GM13977 (cell line): ENCODE measurements around the gene DYNLRB1.
A peak's percentile ranks its signal among the peaks of the same experiment; 100 is the strongest.

Source experiments
- DNase-seq: peaks from one replicate; pipeline ENCODE4 v3.0.0; 2012; ENCODE audit warnings: low spot score
- CTCF ChIP-seq: IDR thresholded peaks from 2 replicates; pipeline ENCODE4 v1.5.1; 2012; ENCODE audit warnings: mild to moderate bottlenecking, control low read depth; ENCODE audit not compliant: insufficient read depth; ENCODE audit errors: extremely low read depth, missing control alignments
- in situ Hi-C: fragments of 300-500 bp; cut with MboI; formaldehyde crosslinking; loops from one replicate; pipeline ENCODE4 v1.12.0; 2022; ENCODE audit warnings: low sequenced_read_pairs, low pct_unique_long_range_greater_than_20kb, mixed read lengths, inconsistent platforms; ENCODE audit not compliant: unreplicated experiment

Gene DYNLRB1

DNA sequence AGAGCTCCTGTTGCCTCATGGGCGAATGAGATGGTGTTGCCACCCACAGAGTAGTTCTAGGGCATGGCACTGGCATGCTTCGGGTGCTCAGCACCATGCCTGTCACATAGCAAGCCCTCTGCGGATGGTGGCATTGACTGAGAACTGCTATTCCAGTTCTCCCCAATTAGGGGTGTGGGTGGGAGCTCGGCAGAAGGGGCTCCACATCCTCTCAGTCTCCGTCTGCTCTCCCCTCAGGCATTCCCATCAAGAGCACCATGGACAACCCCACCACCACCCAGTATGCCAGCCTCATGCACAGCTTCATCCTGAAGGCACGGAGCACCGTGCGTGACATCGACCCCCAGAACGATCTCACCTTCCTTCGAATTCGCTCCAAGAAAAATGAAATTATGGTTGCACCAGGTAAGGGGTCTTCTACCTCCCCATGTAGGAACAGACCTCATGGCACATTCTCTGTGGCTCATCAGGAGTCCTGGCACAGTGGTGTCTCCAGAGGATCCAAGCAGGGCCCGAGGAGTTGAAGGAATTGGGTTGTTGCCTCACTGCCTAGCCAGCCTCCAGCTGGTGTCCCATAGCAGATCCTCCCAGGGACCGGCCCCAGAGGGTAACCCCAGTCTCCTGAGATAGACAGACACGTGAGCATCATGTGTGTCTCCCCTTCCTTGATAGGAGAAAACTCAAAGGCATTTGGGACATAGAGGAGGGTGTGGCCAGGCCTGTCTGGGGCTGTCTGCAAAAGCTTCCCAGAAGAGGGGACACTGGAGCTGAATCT, 18.4 kb downstream of the DYNLRB1 start:
- in situ Hi-C loops, result loop anchor here (10.0 kb wide), 1 partner anchor 230 kb away; no protein-coding TSS in a partner anchor
- DNase-seq, result no peak
- TF ChIP-seq CTCF, result no peak

DNA sequence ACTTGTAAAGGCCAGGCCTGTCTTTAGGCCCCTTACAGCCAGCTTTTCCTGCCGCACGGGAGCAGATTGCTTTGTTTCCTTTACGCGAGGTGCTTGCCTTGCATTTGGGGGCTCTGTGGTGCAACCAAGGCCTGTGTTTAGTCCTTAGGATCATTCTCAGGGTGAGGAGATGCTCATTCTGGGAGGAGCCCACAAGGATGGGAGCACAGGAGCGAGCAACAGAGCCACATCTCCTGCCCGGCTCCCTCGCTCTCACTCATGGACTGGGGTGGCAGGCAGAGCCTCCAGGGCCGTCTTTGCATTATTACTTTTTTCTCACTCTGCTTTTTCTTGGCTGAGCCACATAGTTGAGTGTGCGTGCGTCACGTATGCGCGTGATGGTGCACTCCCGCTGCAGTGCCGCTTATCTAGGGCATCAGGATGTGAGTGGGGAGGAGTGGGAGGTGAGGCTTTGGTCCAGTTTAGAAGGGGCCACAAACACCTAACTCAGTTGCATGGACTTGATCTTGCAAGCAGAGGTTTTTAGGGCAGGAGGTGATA, 19.1 kb downstream of the DYNLRB1 start:
- TF ChIP-seq CTCF, result no peak
- DNase-seq, result no peak
- in situ Hi-C loops, result loop anchor here (10.0 kb wide), 1 partner anchor 229 kb away; no protein-coding TSS in a partner anchor

DNA sequence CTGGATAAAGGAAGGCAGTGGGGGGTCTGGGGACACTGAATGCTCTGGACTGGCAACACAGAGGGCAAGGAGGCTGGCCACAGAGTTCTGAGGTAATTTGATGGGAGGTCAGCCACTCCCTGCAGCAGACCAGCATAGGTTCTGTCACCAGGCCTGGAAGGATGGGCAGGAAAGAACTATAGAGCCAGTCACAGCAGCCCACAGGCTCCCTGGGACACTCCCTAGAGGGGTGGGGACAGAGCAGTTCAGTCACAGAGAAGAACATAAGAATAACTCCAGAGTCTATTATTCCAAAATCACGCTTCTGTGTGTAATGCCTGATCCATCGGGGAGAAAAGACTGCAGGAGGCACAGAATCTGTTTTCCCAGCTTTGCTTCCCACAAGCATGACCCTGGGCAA, 19.6 kb downstream of the DYNLRB1 start:
- no peak for DNase-seq
- in situ Hi-C loops, result loop anchor here (10.0 kb wide), 1 partner anchor 229 kb away; no protein-coding TSS in a partner anchor
- TF ChIP-seq CTCF, result no peak

DNA sequence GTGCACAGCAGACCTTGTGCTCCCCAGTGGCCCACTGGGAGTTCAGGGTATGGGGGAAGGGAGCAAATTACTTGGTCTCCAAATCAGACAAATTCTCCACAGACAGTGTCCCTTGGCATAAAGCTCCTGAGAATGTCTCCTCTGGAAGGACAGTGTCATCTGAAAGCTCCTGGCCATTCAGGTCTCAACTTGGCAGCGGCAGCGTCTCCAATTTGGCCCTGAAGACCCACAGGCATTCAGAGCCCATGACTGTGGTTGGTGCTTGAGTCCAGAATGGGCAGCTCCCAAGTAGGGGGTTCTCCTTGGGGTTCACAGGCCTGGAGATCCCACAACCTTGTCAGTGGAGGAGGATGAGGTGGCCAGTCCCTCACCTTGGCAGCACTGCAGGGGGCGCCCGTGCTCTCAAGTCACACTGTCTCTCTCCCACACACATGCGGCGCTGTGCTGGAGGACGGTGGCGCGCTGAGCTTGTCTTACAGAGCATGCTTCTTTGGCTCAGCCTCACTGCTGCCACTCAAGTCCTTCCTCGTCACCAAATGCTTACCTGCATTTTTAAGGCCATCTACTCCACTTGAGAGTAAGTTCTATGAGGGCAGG, 20.7 kb downstream of the DYNLRB1 start:
- peak; percentile 58 for TF ChIP-seq CTCF
- in situ Hi-C loops, result loop anchor here (10.0 kb wide), 1 partner anchor 228 kb away; no protein-coding TSS in a partner anchor
- DNase-seq, result no peak

DNA sequence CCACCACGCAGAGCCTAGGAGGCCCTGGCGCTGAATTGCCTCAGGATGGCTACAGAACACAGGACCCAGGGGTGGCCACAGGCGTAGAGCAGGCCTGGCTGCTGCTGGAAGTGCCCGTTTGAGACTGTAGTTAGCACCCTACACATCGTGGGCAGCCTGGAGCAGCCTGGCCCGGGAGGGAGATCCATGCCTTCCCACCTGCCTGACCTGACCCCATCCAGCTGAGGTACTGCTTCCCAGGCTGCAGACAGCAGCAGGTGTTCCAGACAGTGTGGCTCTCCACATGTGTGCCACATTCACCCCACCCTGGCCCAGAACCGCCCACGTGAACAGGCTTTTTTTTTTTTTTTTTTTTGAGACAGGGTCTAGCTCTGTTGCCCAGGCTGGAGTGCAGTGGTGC, 21.4 kb downstream of the DYNLRB1 start:
- in situ Hi-C loops, result loop anchor here (10.0 kb wide), 1 partner anchor 227 kb away; no protein-coding TSS in a partner anchor
- DNase-seq, result no peak
- TF ChIP-seq CTCF, result no peak

DNA sequence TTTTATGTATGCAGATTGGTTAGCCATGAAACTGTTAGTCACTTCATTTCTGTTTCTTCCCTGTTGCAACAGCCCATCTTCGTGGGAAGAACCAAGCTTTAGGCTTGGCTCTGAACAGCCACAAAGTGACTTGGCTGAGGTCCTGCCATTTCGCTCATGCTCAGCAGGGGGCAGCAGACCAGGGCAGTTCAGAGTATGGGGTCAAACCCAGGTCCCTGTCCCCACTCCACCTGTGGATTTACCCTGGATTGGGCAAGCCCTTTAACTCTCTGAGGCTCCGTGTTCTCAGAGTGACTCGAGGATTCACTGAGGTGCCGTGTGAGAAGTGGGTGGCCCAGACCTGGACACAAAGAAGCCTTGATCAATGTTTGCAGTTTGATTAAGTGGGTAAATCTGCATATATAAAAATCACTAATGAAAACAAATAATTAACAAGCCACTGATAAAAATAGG, 22.5 kb downstream of the DYNLRB1 start:
- peak; percentile 89 for TF ChIP-seq CTCF
- peak; percentile 66 for DNase-seq
- in situ Hi-C loops, result loop anchor here (10.0 kb wide), 1 partner anchor 226 kb away; no protein-coding TSS in a partner anchor
